Mesenchymal stem cell (in vitro differentiated cells and primary cell): Measurements from ENCODE around the gene SETD2.
"Not testable (repeated sequence)": the region's sequence is repeated elsewhere in the genome, so short reads cannot be mapped to it uniquely, and the experiment has no call there.

Experiments used
- DNase-seq: peaks from one replicate; pipeline ENCODE4 v3.0.0-alpha.2; 2013
- H2AFZ ChIP-seq: one replicate; pipeline ENCODE4 v1.6.1; 2013; ENCODE audit warnings: low read depth, mild to moderate bottlenecking, control low read depth, inconsistent platforms, low read length, moderate library complexity
- H2AK5ac ChIP-seq: 2 replicates; pipeline ENCODE4 v1.6.1; 2013; ENCODE audit warnings: low read length, moderate library complexity, mild to moderate bottlenecking, inconsistent platforms; ENCODE audit not compliant: severe bottlenecking
- H2BK120ac ChIP-seq: one replicate; pipeline ENCODE4 v1.6.1; 2013; ENCODE audit warnings: low read depth, mild to moderate bottlenecking, inconsistent platforms, low read length, moderate library complexity
- H2BK12ac ChIP-seq, 2 experiments: one replicate each; pipeline ENCODE4 v1.6.1; 2013; ENCODE audit warnings: inconsistent platforms in 2 of 2, low read length in 2 of 2, mild to moderate bottlenecking in 2 of 2, moderate library complexity in 2 of 2, control low read depth in 1 of 2
- H2BK15ac ChIP-seq: one replicate; pipeline ENCODE4 v1.6.1; 2013; ENCODE audit warnings: mild to moderate bottlenecking, low read depth, inconsistent platforms; ENCODE audit not compliant: poor library complexity, severe bottlenecking
- H2BK5ac ChIP-seq: 2 replicates; pipeline ENCODE4 v1.6.1; 2013; ENCODE audit warnings: low read depth, mild to moderate bottlenecking, low read length, control low read depth, inconsistent platforms; ENCODE audit not compliant: poor library complexity, severe bottlenecking
- H3K14ac ChIP-seq, 2 experiments: one replicate each; pipeline ENCODE4 v1.6.1; 2013; ENCODE audit warnings: inconsistent platforms in 2 of 2, low read length in 2 of 2, control low read depth in 1 of 2, mild to moderate bottlenecking in 1 of 2, moderate library complexity in 1 of 2
- H3K18ac ChIP-seq, 2 experiments: one replicate each; pipeline ENCODE4 v1.6.1; 2013; ENCODE audit warnings: inconsistent platforms in 2 of 2, low read length in 2 of 2, control low read depth in 1 of 2, low read depth in 1 of 2, mild to moderate bottlenecking in 1 of 2
- H3K23ac ChIP-seq, 2 experiments: one replicate each; pipeline ENCODE4 v1.6.1; 2013; ENCODE audit warnings: inconsistent platforms in 2 of 2, low read length in 2 of 2, mild to moderate bottlenecking in 2 of 2, moderate library complexity in 2 of 2, control low read depth in 1 of 2
- H3K27ac ChIP-seq: 2 replicates; pipeline ENCODE4 v1.5.1; 2013; ENCODE audit warnings: mild to moderate bottlenecking, moderate library complexity, low read length, control low read depth, inconsistent platforms; ENCODE audit not compliant: poor library complexity, severe bottlenecking
- H3K27me3 ChIP-seq, 2 experiments: 2 replicates each; pipeline versions ENCODE4 v1.6.1 to v1.7.0; 2013; ENCODE audit warnings: low read length in 2 of 2, mild to moderate bottlenecking in 2 of 2, moderate library complexity in 2 of 2, control low read depth in 1 of 2, inconsistent platforms in 1 of 2; ENCODE audit not compliant: control insufficient read depth in 1 of 2, insufficient read depth in 1 of 2
- H3K36me3 ChIP-seq, 2 experiments: 2 replicates each; pipeline versions ENCODE4 v1.6.1 to v1.7.0; 2013; ENCODE audit warnings: low read length in 2 of 2, control low read depth in 1 of 2, inconsistent platforms in 1 of 2, low read depth in 1 of 2, mild to moderate bottlenecking in 1 of 2; ENCODE audit not compliant: insufficient read depth in 2 of 2, control insufficient read depth in 1 of 2
- H3K4ac ChIP-seq, 2 experiments: one replicate each; pipeline ENCODE4 v1.6.1; 2013; ENCODE audit warnings: inconsistent platforms in 2 of 2, low read length in 2 of 2, mild to moderate bottlenecking in 2 of 2, moderate library complexity in 2 of 2, control low read depth in 1 of 2, low read depth in 1 of 2
- H3K4me1 ChIP-seq: 2 replicates; pipeline ENCODE4 v1.6.1; 2013; ENCODE audit warnings: low read depth, low read length, control low read depth; ENCODE audit not compliant: control insufficient read depth, insufficient read depth
- H3K4me2 ChIP-seq: 2 replicates; pipeline ENCODE4 v1.6.1; 2013; ENCODE audit warnings: low read length, mild to moderate bottlenecking, inconsistent platforms; ENCODE audit not compliant: poor library complexity, severe bottlenecking
- H3K4me3 ChIP-seq, 2 experiments: 2 replicates each; pipeline versions ENCODE4 v1.5.1 to v1.7.0; 2013; ENCODE audit warnings: low read length in 2 of 2, mild to moderate bottlenecking in 2 of 2, control low read depth in 1 of 2, low read depth in 1 of 2; ENCODE audit not compliant: insufficient read depth in 1 of 2
- H3K79me1 ChIP-seq: replicated peaks from 2 replicates; pipeline ENCODE4 v1.6.1; 2013; ENCODE audit warnings: mild to moderate bottlenecking, control low read depth, low read length, inconsistent platforms; ENCODE audit not compliant: poor library complexity, severe bottlenecking
- H3K9ac ChIP-seq: 2 replicates; pipeline ENCODE4 v1.7.0; 2013; ENCODE audit warnings: mild to moderate bottlenecking, low read length, moderate library complexity
- H3K9me3 ChIP-seq: 2 replicates; pipeline ENCODE4 v1.7.0; 2013; ENCODE audit warnings: mild to moderate bottlenecking, low read length; ENCODE audit not compliant: control insufficient read depth
- H4K8ac ChIP-seq: one replicate; pipeline ENCODE4 v1.6.1; 2013; ENCODE audit warnings: inconsistent platforms, mild to moderate bottlenecking, low read length, moderate library complexity
- H4K91ac ChIP-seq: one replicate; pipeline ENCODE4 v1.6.1; 2013; ENCODE audit warnings: mild to moderate bottlenecking, low read length, inconsistent platforms
- WGBS: methylation state at CpG from one replicate; pipeline ENCODE4 v1.1.7; 2013; ENCODE audit warnings: mixed read lengths; 5-methylcytosine and 5-hydroxymethylcytosine counted together

Gene SETD2

DNA sequence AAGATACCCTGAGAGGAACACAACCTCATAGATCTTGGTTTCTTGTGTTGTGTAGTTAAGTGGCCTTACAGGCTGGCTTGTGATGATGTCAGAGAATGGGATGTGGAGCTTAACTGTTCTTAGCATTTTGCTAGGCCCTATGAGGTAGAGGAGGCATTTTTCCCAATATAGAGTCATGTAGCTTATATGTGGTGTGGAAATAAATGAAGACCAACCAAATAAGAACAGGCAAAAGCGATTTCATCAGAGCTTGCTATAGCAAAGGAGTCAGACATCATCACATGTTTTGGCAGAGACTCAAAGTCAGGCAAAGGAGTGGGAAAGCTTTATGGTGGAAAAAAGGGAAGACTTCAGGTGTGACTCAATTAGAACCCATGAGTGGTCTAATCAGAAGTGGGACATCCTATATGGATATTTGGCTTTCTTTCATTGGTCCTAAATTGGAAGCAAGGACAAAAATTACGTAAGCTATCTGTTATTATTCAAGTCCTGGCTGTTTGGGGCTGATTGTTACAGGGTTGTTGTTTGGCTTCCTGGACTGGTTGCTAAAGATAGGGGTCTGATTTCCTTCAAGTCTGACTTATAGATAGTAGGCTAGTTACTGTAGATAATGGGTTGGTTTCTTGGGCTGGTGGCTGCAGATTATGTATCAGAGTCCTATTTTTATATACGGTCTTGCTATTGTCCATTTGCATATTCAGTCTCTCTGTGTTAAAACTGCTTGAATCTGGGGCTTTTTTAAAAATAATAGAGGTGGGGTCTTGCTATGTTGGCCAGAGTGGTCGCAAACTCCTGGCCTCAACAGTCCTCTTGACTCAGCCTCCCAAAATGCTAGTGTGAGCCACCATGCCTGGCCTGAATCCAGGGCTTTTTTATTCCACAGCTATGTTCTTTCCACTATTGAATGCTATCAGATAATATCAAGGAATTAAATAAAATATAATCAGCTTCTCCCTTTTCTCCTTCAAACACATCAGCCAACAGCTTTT, 30.3 kb upstream of the SETD2 start:
- no peak overlapping the region for H2BK120ac ChIP-seq
- no peak overlapping the region for H4K8ac ChIP-seq
- peaks cover 0 to 3% of the 10 kb centered on the region in 2 experiments for H3K36me3 ChIP-seq
- H3K79me1 ChIP-seq: no peaks in the 10 kb centered on the region
- H2AFZ ChIP-seq: no peak overlapping the region
- no peak overlapping the region for H3K27ac ChIP-seq
- no peaks in the 10 kb centered on the region for H3K9me3 ChIP-seq
- WGBS: 88% methylated on average over 4 of the region's 4 CpGs
- no peak overlapping the region for H3K14ac ChIP-seq
- no peak overlapping the region for H3K9ac ChIP-seq
- H3K4me3 ChIP-seq: no peak overlapping the region
- H2AK5ac ChIP-seq: no peak overlapping the region
- H2BK12ac ChIP-seq: no peak overlapping the region
- DNase-seq: peak; percentile 33
- no peak overlapping the region for H2BK5ac ChIP-seq
- H3K4ac ChIP-seq: no peak overlapping the region
- H3K18ac ChIP-seq: no peak overlapping the region
- H3K23ac ChIP-seq: no peak overlapping the region
- no peak overlapping the region for H3K4me2 ChIP-seq
- H4K91ac ChIP-seq: no peak overlapping the region
- no peaks in the 10 kb centered on the region for H3K4me1 ChIP-seq
- H2BK15ac ChIP-seq: no peak overlapping the region
- no peaks in the 10 kb centered on the region for H3K27me3 ChIP-seq

DNA sequence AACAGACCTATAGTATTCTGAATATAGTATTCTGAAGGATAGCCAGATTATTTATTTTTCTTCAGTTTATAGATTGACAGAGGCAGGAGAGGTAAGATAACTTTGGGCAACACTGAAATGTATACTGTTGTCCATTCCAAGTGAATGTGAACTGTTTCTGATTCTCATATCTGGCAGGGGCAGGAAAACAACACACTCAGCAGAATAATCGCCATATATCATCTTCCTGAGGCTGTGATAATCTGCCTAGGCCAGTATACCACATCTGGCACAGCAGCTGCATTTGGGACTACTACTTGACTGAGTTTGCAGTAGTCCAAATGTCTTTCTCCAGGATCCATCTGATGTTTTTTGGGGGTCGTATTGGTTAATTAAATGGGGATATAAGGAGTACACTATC, 22.4 kb upstream of the SETD2 start:
- no peak overlapping the region for H3K4me2 ChIP-seq

DNA sequence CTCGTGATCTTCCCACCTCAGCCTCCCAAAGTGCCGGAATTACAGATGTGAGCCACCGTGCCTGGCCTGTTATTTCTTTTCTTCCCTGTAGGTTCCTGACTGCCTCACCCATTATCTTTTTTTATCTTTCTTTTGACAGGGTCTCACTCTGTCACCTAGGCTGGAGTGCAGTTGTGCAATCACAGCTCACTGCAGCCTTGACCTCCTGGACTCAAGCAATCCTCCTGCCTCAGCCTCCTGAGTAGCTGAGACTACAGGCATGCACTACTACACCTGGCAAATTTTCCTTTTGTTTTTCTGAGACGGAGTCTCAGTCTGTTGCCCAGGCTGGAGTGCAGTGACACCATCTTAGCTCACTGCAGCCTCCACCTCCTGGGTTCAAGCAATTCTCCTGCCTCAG, 17.8 kb upstream of the SETD2 start:
- H3K4ac ChIP-seq, H3K23ac ChIP-seq, H3K4me2 ChIP-seq, H2BK5ac ChIP-seq, H2AK5ac ChIP-seq, H3K18ac ChIP-seq, H3K9me3 ChIP-seq, H2BK15ac ChIP-seq, DNase-seq, H4K91ac ChIP-seq, H3K9ac ChIP-seq, H3K14ac ChIP-seq, H3K27me3 ChIP-seq, H3K4me1 ChIP-seq, H2AFZ ChIP-seq, H3K79me1 ChIP-seq, H4K8ac ChIP-seq, H3K27ac ChIP-seq, H2BK120ac ChIP-seq, H3K4me3 ChIP-seq, H2BK12ac ChIP-seq: not testable (repeated sequence)
- 96% methylated on average over 4 of the region's 4 CpGs for WGBS
- H3K36me3 ChIP-seq: peaks cover 7 to 14% of the 10 kb centered on the region in 2 experiments

More for the DNA sequence above, 22.4 kb upstream of the SETD2 start:
- no peaks in the 10 kb centered on the region for H3K9me3 ChIP-seq
- H2BK12ac ChIP-seq: no peak overlapping the region
- DNase-seq: no peak
- H3K4me3 ChIP-seq: no peak overlapping the region
- H3K27me3 ChIP-seq: no peaks in the 10 kb centered on the region
- no peak overlapping the region for H2BK5ac ChIP-seq
- H2BK15ac ChIP-seq: no peak overlapping the region
- peaks cover 0 to 3% of the 10 kb centered on the region in 2 experiments for H3K36me3 ChIP-seq
- no peak overlapping the region for H2AFZ ChIP-seq
- no peak overlapping the region for H3K18ac ChIP-seq
- H4K8ac ChIP-seq: no peak overlapping the region
- H4K91ac ChIP-seq: no peak overlapping the region
- no peak overlapping the region for H3K23ac ChIP-seq
- WGBS: 100% methylated on average over 2 of the region's 2 CpGs
- no peak overlapping the region for H2BK120ac ChIP-seq
- no peak overlapping the region for H3K27ac ChIP-seq
- H3K4me1 ChIP-seq: no peaks in the 10 kb centered on the region
- H3K9ac ChIP-seq: no peak overlapping the region
- no peak overlapping the region for H2AK5ac ChIP-seq
- H3K14ac ChIP-seq: no peak overlapping the region
- no peaks in the 10 kb centered on the region for H3K79me1 ChIP-seq
- H3K4ac ChIP-seq: no peak overlapping the region

DNA sequence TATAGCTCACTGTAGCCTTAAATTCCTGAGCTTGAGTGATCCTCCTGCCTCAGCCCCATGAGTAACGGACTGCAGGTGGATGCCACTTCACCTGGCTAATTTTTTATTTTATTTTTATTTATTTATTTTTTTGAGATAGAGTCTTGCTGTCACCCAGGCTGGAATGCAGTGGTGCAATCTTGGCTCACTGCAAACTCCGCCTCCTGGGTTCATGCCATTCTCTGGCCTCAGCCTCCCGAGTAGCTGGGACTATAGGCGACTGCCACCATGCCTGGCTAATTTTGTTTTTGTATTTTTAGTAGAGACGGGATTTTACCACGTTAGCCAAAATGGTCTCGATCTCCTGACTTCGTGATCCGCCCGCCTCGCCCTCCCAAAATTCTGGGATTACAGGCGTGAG, 16.1 kb upstream of the SETD2 start:
- H3K4me1 ChIP-seq, H4K8ac ChIP-seq, H2AK5ac ChIP-seq, H3K14ac ChIP-seq, H3K27ac ChIP-seq, H3K9me3 ChIP-seq, H2AFZ ChIP-seq, H3K4me3 ChIP-seq, H3K9ac ChIP-seq, H4K91ac ChIP-seq, H3K23ac ChIP-seq, H3K18ac ChIP-seq, H3K4me2 ChIP-seq, DNase-seq, H2BK5ac ChIP-seq, H2BK120ac ChIP-seq, H3K27me3 ChIP-seq, H2BK15ac ChIP-seq, H3K4ac ChIP-seq, H2BK12ac ChIP-seq, H3K79me1 ChIP-seq: not testable (repeated sequence)
- 95% methylated on average over 11 of the region's 12 CpGs for WGBS
- H3K36me3 ChIP-seq: peaks cover 7 to 14% of the 10 kb centered on the region in 2 experiments
